GM18861 (cell line): ENCODE data around the gene ZMPSTE24.
"Not testable (repeated sequence)": the region's sequence is repeated elsewhere in the genome, so short reads cannot be mapped to it uniquely, and the experiment has no call there.

Source experiments
- ATAC-seq: cut with Tn5 transposase; IDR thresholded peaks from one replicate; pipeline ENCODE4 v1.9.1; 2021; ENCODE audit not compliant: unreplicated experiment

ZMPSTE24 gene

GRCh38 chr1:40316595-40317393, 58.8 kb downstream of the ZMPSTE24 start, which contains the start of gene COL9A2:
TSS of gene COL9A2 (minus strand) at chr1:40317286. CDS start at chr1:40317197, 89 bp downstream.
- no peak for ATAC-seq

- no peak for ATAC-seq
Observed at GRCh38 chr1:40317394-40318074, 59.5 kb downstream of the ZMPSTE24 start.

GRCh38 chr1:40318476-40318875, 60.4 kb downstream of the ZMPSTE24 start:
- no peak for ATAC-seq

GRCh38 chr1:40318970-40319621, 61.1 kb downstream of the ZMPSTE24 start:
- no peak for ATAC-seq

- not testable (repeated sequence) for ATAC-seq
Observed at GRCh38 chr1:40331403-40331802, 73.4 kb downstream of the ZMPSTE24 start.

- ATAC-seq: no peak
Observed at GRCh38 chr1:40332695-40333094, 74.7 kb downstream of the ZMPSTE24 start.

GRCh38 chr1:40337443-40337842, 79.4 kb downstream of the ZMPSTE24 start:
- ATAC-seq: no peak

GRCh38 chr1:40338745-40339419, 80.8 kb downstream of the ZMPSTE24 start:
- no peak for ATAC-seq

- ATAC-seq: no peak
Observed at GRCh38 chr1:40339420-40340323, 81.6 kb downstream of the ZMPSTE24 start.

- ATAC-seq: no peak
Observed at GRCh38 chr1:40341491-40342380, 83.7 kb downstream of the ZMPSTE24 start.

- ATAC-seq: not testable (repeated sequence)
Observed at GRCh38 chr1:40342381-40342717, 84.3 kb downstream of the ZMPSTE24 start.
